SKM-1 treated with dmso at 0.1 percent for 144 hours (cell line): ENCODE results near the gene GDPD5.

Experiments used
- DNase-seq: peaks from one replicate; lab custom pipeline; 2025; ENCODE audit not compliant: unreplicated experiment; lab: John Stamatoyannopoulos, UW

Gene GDPD5

GRCh38 chr11:75525433-75526191 lies at the start of gene GDPD5:
Gene GDPD5 (minus strand): TSS chr11:75525941. CDS start chr11:75477735, 48,206 bp downstream.
- peak; percentile 91 for DNase-seq

GRCh38 chr11:75574698-75575602 lies 49.2 kb upstream of the GDPD5 start:
- no peak for DNase-seq

- no peak for DNase-seq
Observed at GRCh38 chr11:75572744-75573143, 47.0 kb upstream of the GDPD5 start.

GRCh38 chr11:75571625-75572024 lies 45.9 kb upstream of the GDPD5 start:
- no peak for DNase-seq

- DNase-seq = no peak
Observed at GRCh38 chr11:75570559-75571139, 44.9 kb upstream of the GDPD5 start.

GRCh38 chr11:75568616-75569219 lies 43.0 kb upstream of the GDPD5 start:
- no peak for DNase-seq

GRCh38 chr11:75567971-75568370 lies 42.2 kb upstream of the GDPD5 start:
- no peak for DNase-seq

- no peak for DNase-seq
Observed at GRCh38 chr11:75566763-75567279, 41.1 kb upstream of the GDPD5 start.

GRCh38 chr11:75565916-75566762 lies 40.4 kb upstream of the GDPD5 start:
- no peak for DNase-seq

GRCh38 chr11:75565221-75565814 lies 39.6 kb upstream of the GDPD5 start:
- no peak for DNase-seq

GRCh38 chr11:75563978-75564552 lies 38.3 kb upstream of the GDPD5 start:
- no peak for DNase-seq

- DNase-seq = no peak
Observed at GRCh38 chr11:75563501-75563977, 37.8 kb upstream of the GDPD5 start.

- DNase-seq = no peak
Observed at GRCh38 chr11:75562836-75563484, 37.2 kb upstream of the GDPD5 start.

GRCh38 chr11:75562048-75562835 lies 36.5 kb upstream of the GDPD5 start, which contains the start of gene SERPINH1:
Gene SERPINH1 (plus strand): TSS chr11:75562253. CDS start chr11:75566350, 4,097 bp downstream.
- peak; percentile 86 for DNase-seq

GRCh38 chr11:75561426-75562047 lies 35.8 kb upstream of the GDPD5 start:
- no peak for DNase-seq

- no peak for DNase-seq
Observed at GRCh38 chr11:75560644-75561043, 34.9 kb upstream of the GDPD5 start.
